A673 (cell line): ENCODE measurements around the gene ATP8A1.

ENCODE experiments used
- CTCF ChIP-seq: fragments of 300-800, 200-600 bp; sonication (generic); conservative IDR thresholded peaks from 2 replicates; pipeline ENCODE4 v1.5.1; 2017; ENCODE audit warnings: low read depth, mild to moderate bottlenecking, antibody characterized with exemption, low read length, moderate library complexity, mixed read lengths
- EZH2 ChIP-seq: fragments of 200-600 bp; sonication (generic); IDR thresholded peaks from 2 replicates; pipeline ENCODE4 v1.6.1; 2017; ENCODE audit warnings: borderline replicate concordance, low read depth, mild to moderate bottlenecking, mixed read lengths, antibody characterized with exemption, low read length; ENCODE audit not compliant: poor library complexity, severe bottlenecking

GRCh38 chr4:42483426-42484379 is 173.2 kb downstream of the ATP8A1 start:
- TF ChIP-seq CTCF: no peak
- TF ChIP-seq EZH2: no peak
